ENCODE data around the gene SYT11. TPM values are rescaled to one million over a fixed set of nuclear protein-coding genes. Genes with fewer than 3 reads are reported as not detected.

Gene SYT11
- total and polyA plus RNA-seq, 4 donors: 0.91 to 22.4 (median 8.1) TPM

DNA sequence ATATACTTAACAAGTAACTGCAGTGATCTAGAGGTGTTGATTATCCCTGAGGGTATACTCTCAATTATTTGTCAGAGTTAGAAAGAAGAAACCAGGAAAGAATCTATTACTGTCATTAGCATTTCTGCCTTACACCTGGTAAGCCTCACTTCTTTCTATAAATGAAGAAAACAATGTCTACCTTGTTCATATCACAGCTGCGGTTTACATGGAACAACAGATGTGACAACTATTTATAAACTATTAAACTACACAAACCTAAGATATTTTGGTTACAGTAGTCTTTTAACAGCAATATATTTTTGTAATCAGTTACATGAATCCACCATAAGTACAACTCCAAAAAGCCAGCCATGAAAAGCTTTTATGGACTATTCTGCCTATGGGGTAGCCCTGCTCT lies 43.0 kb upstream of the SYT11 start:
- Histone ChIP-seq H3K9me3 (ENCODE audit: control insufficient read depth in 4 of 4, insufficient read depth in 3 of 4, low read length in 3 of 4) (no peaks in the 10 kb centered on the region), H3K9ac (ENCODE audit: insufficient read depth in 1 of 2, low read length in 2 of 2) (no peak overlapping the region), H3K27me3 (ENCODE audit: control insufficient read depth in 3 of 3, insufficient read depth in 3 of 3, low read length in 2 of 3) (no peaks in the 10 kb centered on the region), H3K27ac (ENCODE audit: low read depth in 1 of 2, low read length in 1 of 2) (no peak overlapping the region), H3K4me1 (ENCODE audit: control insufficient read depth in 5 of 5, insufficient read depth in 5 of 5, low read length in 5 of 5) (peaks cover 0 to under 1% (median 0%) of the 10 kb centered on the region in 5 donors), H3K4me3 (no peak overlapping the region), H3K36me3 (ENCODE audit: control insufficient read depth in 4 of 4, insufficient read depth in 4 of 4, low read length in 4 of 4) (peaks cover 20 to 33% (median 27%) of the 10 kb centered on the region in 4 donors)
- DNase-seq: no peak
- ATAC-seq (ENCODE audit: insufficient read depth, low FRiP score): no peak
- TF ChIP-seq, protein P1, sequence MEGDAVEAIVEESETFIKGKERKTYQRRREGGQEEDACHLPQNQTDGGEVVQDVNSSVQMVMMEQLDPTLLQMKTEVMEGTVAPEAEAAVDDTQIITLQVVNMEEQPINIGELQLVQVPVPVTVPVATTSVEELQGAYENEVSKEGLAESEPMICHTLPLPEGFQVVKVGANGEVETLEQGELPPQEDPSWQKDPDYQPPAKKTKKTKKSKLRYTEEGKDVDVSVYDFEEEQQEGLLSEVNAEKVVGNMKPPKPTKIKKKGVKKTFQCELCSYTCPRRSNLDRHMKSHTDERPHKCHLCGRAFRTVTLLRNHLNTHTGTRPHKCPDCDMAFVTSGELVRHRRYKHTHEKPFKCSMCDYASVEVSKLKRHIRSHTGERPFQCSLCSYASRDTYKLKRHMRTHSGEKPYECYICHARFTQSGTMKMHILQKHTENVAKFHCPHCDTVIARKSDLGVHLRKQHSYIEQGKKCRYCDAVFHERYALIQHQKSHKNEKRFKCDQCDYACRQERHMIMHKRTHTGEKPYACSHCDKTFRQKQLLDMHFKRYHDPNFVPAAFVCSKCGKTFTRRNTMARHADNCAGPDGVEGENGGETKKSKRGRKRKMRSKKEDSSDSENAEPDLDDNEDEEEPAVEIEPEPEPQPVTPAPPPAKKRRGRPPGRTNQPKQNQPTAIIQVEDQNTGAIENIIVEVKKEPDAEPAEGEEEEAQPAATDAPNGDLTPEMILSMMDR (IDR thresholded peaks at IDR 0.05; ENCODE audit: control extremely low read depth, extremely low read depth): no peak
- 91 to 98% methylated on average over 1 of the region's 1 CpG for WGBS, 2 donors

GRCh38 chr1:155827450-155827849 lies 31.9 kb upstream of the SYT11 start:
- WGBS, 2 donors: 87 to 92% methylated on average over 4 of the region's 4 CpGs
- peaks cover 1 to 9% (median 4%) of the 10 kb centered on the region in 4 donors for H3K36me3 ChIP-seq (ENCODE audit: control insufficient read depth in 4 of 4, insufficient read depth in 4 of 4, low read length in 4 of 4)
- ATAC-seq (ENCODE audit: insufficient read depth, low FRiP score) (no peak), DNase-seq (no peak)
- no peak overlapping the region for H3K4me3 ChIP-seq
- TF ChIP-seq, protein P1 (IDR thresholded peaks at IDR 0.05; ENCODE audit: control extremely low read depth, extremely low read depth): no peak
- no peaks in the 10 kb centered on the region for H3K4me1 ChIP-seq (ENCODE audit: control insufficient read depth in 5 of 5, insufficient read depth in 5 of 5, low read length in 5 of 5)
- H3K9ac ChIP-seq (ENCODE audit: insufficient read depth in 1 of 2, low read length in 2 of 2): no peak overlapping the region
- no peaks in the 10 kb centered on the region for H3K27me3 ChIP-seq (ENCODE audit: control insufficient read depth in 3 of 3, insufficient read depth in 3 of 3, low read length in 2 of 3)
- H3K27ac ChIP-seq (ENCODE audit: low read depth in 1 of 2, low read length in 1 of 2): no peak overlapping the region
- no peaks in the 10 kb centered on the region for H3K9me3 ChIP-seq (ENCODE audit: control insufficient read depth in 4 of 4, insufficient read depth in 3 of 4, low read length in 3 of 4)

DNA sequence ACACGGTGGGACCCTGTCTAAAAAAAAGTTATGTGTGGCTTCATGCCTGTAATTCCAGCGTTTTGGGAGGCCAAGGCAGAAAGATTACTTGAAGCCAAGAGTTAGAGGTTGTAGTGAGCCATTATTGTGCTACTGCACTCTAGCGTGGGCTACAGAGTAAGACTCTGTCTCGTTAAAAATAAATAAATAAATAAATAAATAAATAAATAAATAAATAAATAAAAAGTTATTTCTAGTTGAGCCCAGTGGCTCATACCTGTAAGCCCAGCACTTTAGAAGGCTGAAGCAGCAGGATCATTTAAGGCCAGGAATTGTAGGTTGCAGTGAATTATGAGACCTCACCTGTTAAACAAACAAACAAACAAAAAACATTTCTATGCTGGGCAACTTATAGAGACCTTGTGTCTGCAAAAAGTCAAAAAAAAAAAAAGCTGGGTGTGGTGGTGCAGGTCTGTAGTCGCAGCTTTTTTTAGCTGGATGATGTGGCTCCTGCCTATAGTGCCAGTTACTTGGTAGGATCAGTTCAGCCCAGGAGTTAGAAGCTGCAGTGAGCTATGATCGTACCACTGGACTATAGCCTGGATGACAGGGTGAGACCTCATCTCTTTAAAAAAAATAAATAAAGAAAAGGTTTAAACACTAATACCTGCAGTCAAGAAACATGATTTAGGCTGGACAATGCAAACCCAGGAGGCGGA lies 27.9 kb upstream of the SYT11 start:
- no peak overlapping the region for H3K9ac ChIP-seq (ENCODE audit: insufficient read depth in 1 of 2, low read length in 2 of 2)
- H3K36me3 ChIP-seq (ENCODE audit: control insufficient read depth in 4 of 4, insufficient read depth in 4 of 4, low read length in 4 of 4): peaks cover 0 to 3% (median under 1%) of the 10 kb centered on the region in 4 donors
- H3K4me3 ChIP-seq: no peak overlapping the region
- H3K27ac ChIP-seq (ENCODE audit: low read depth in 1 of 2, low read length in 1 of 2): no peak overlapping the region
- no peaks in the 10 kb centered on the region for H3K27me3 ChIP-seq (ENCODE audit: control insufficient read depth in 3 of 3, insufficient read depth in 3 of 3, low read length in 2 of 3)
- no peak for ATAC-seq (ENCODE audit: insufficient read depth, low FRiP score)
- no peak for DNase-seq
- H3K4me1 ChIP-seq (ENCODE audit: control insufficient read depth in 5 of 5, insufficient read depth in 5 of 5, low read length in 5 of 5): peaks cover 0 to 6% (median 0%) of the 10 kb centered on the region in 5 donors
- TF ChIP-seq, protein P1 (IDR thresholded peaks at IDR 0.05; ENCODE audit: control extremely low read depth, extremely low read depth): no peak
- 97 to 98% methylated on average over 7 of the region's 7 CpGs for WGBS, 2 donors
- no peaks in the 10 kb centered on the region for H3K9me3 ChIP-seq (ENCODE audit: control insufficient read depth in 4 of 4, insufficient read depth in 3 of 4, low read length in 3 of 4)

All from lung (tissue), 12 donors.